Measurements from ENCODE around the gene TROAP. TPM values are rescaled to one million over a fixed set of nuclear protein-coding genes. Genes with fewer than 3 reads are reported as not detected.

TROAP gene
- total and polyA plus RNA-seq, 2 donors (not counting 1 experiment from before 2014, with no cell fraction given), result 0.88 to 1.0 TPM

- peaks cover 57 to 61% of the 10 kb centered on the region in 2 donors for H3K4me1 ChIP-seq (ENCODE audit: control insufficient read depth in 2 of 2, insufficient read depth in 2 of 2, low read length in 2 of 2)
- no peak overlapping the region for H3K27ac Mint-ChIP-seq
- CTCF ChIA-PET, result interaction anchor here (0.6 to 22.4 kb wide), 26 partner anchors 11 to 390 kb away, joined by 3 to 729 read pairs (median 4); partner anchors contain the start of genes ARF3, C1QL4, KCNH3 and PRPH
Measured at GRCh38 chr12:49347311-49348193, 24.5 kb downstream of the TROAP start.

More at GRCh38 chr12:49347311-49348193, 24.5 kb downstream of the TROAP start:
- peaks cover 24% of the 10 kb centered on the region for H4K20me1 ChIP-seq (ENCODE audit: control insufficient read depth, insufficient read depth, low read length, poor library complexity, severe bottlenecking)
- H3K27ac ChIP-seq (ENCODE audit: low read length in 2 of 2), result no peak overlapping the region
- peaks cover 0 to 31% (median 0%) of the 10 kb centered on the region in 3 donors for H3K9me3 ChIP-seq (ENCODE audit: control extremely low read depth in 1 of 3, control insufficient read depth in 2 of 3, insufficient read depth in 1 of 3, low read length in 2 of 3)
- DNase-seq, result peak; percentile 83
- no peaks in the 10 kb centered on the region for H3K36me3 ChIP-seq (replicated peaks in 1 of 2; ENCODE audit: control extremely low read depth in 1 of 2, control insufficient read depth in 1 of 2, extremely low read depth in 1 of 2, insufficient read depth in 2 of 2, low read length in 1 of 2)
- H3K79me2 ChIP-seq (ENCODE audit: control insufficient read depth, insufficient read depth, low read length), result no peaks in the 10 kb centered on the region
- H3K9ac ChIP-seq (ENCODE audit: low read length), result peak overlapping the region; percentile 39
- POLR2A ChIA-PET, result interaction anchor here (0.6 to 2.0 kb wide), 4 partner anchors 25 to 275 kb away, joined by 3 to 9 read pairs (median 4); partner anchors contain the start of gene TROAP
- intact Hi-C loops (cut with micrococcal nuclease), result loop anchor here (1.0 to 10.0 kb wide), 5 partner anchors 10 to 497 kb away; partner anchors contain the start of genes BCDIN3D, C1QL4 and DHH
- H3K27me3 ChIP-seq (replicated peaks in 1 of 4; ENCODE audit: control extremely low read depth in 1 of 4, control insufficient read depth in 3 of 4, insufficient read depth in 4 of 4, low read length in 3 of 4), result peaks cover 0 to 83% (median 60%) of the 10 kb centered on the region in 4 experiments
- no peaks in the 10 kb centered on the region for H3K9me3 Mint-ChIP-seq (ENCODE audit: insufficient read depth)
- H3K4me3 Mint-ChIP-seq, result peak overlapping the region; percentile 90
- peak overlapping the region; percentile 53 for H2AFZ ChIP-seq (ENCODE audit: insufficient read depth, low read depth, low read length, poor library complexity, severe bottlenecking)
- peaks cover 52% of the 10 kb centered on the region for H3K4me1 Mint-ChIP-seq
- peaks cover 53% of the 10 kb centered on the region for H3K27me3 Mint-ChIP-seq
- peak overlapping the region; percentile 11 to 61 (median 39) for H3K4me3 ChIP-seq (ENCODE audit: control extremely low read depth in 1 of 5, extremely low read depth in 1 of 5, insufficient read depth in 1 of 5, low read depth in 2 of 5, low read length in 4 of 5)
- TF ChIP-seq CTCF (IDR thresholded peaks at IDR 0.05), result peak; percentile 99
- TF ChIP-seq EZH2 (IDR thresholded peaks at IDR 0.05; ENCODE audit: borderline replicate concordance, insufficient read depth, low read depth, low read length, poor library complexity, severe bottlenecking), result no peak
- peak overlapping the region; percentile 80 for H3K4me2 ChIP-seq (replicated peaks; ENCODE audit: low read depth, low read length, poor library complexity, severe bottlenecking)
- 15% methylated on average over 32 of the region's 37 CpGs for WGBS (ENCODE audit: insufficient coverage)
- ATAC-seq (ENCODE audit: low read depth), result peak; percentile 69
